B cell (primary cell): ENCODE results near the gene PELI1. TPM values are rescaled to one million over a fixed set of nuclear protein-coding genes. Genes with fewer than 3 reads are reported as not detected.

Source experiments
- ATAC-seq: fragments of 200-7000 bp; cut with Tn5 transposase; one replicate; pipeline ENCODE4 v1.10.0; 2021; ENCODE audit warnings: low read depth, mild to moderate bottlenecking, moderate number of reproducible peaks, moderate library complexity
- CTCF ChIA-PET: fragments of 350-600 bp; sonication (Branson Sonifier 250); formaldehyde crosslinking; loops from one replicate; lab custom pipeline; 2021; ENCODE audit warnings: antibody characterized with exemption, inconsistent platforms; lab: Charles Lee
- POLR2A ChIA-PET: fragments of 350-600 bp; sonication (Branson Sonifier 250); formaldehyde crosslinking; loops from one replicate; lab custom pipeline; 2021; ENCODE audit warnings: antibody characterized with exemption; lab: Charles Lee
- DNase-seq: peaks from one replicate; pipeline ENCODE4 v3.0.0; 2013
- H2AFZ ChIP-seq: 2 replicates; pipeline ENCODE4 v1.6.1; 2012; ENCODE audit warnings: mild to moderate bottlenecking, low read depth, low read length; ENCODE audit not compliant: insufficient read depth, poor library complexity, severe bottlenecking
- H3K27ac ChIP-seq, 2 donors: 1 replicate in 1 of 2; 2 replicates in 1 of 2; pipeline ENCODE4 v1.5.1; 2012 to 2013; ENCODE audit warnings: low read length in 2 of 2, mild to moderate bottlenecking in 2 of 2, moderate library complexity in 1 of 2
- H3K27me3 ChIP-seq, 4 experiments: fragments of 200-600 bp in 1 of 4; sonication (generic) in 1 of 4; replicated peaks in 1 of 4; 1 replicate in 2 of 4; 2 replicates in 2 of 4; pipeline versions ENCODE4 v1.6.1 to v1.7.0; 2013 to 2016; ENCODE audit warnings: low read length in 3 of 4, mild to moderate bottlenecking in 2 of 4, mixed read lengths in 1 of 4, moderate library complexity in 1 of 4; ENCODE audit not compliant: insufficient read depth in 4 of 4, control insufficient read depth in 3 of 4; ENCODE audit errors: control extremely low read depth in 1 of 4
- H3K36me3 ChIP-seq, 2 experiments: replicated peaks in 1 of 2; 1 replicate in 1 of 2; 2 replicates in 1 of 2; pipeline versions ENCODE4 v1.6.1 to v1.7.1; 2013; ENCODE audit warnings: low read length in 1 of 2; ENCODE audit not compliant: insufficient read depth in 2 of 2, control insufficient read depth in 1 of 2; ENCODE audit errors: control extremely low read depth in 1 of 2, extremely low read depth in 1 of 2
- H3K4me1 ChIP-seq, 2 donors: fragments of 200-600 bp in 1 of 2; sonication (generic) in 1 of 2; 1 replicate in 1 of 2; 2 replicates in 1 of 2; pipeline versions ENCODE4 v1.5.1 to v1.6.1; 2013 to 2017; ENCODE audit warnings: low read length in 2 of 2; ENCODE audit not compliant: control insufficient read depth in 2 of 2, insufficient read depth in 2 of 2
- H3K4me2 ChIP-seq: replicated peaks from 2 replicates; pipeline ENCODE3; 2012; ENCODE audit warnings: mild to moderate bottlenecking, low read depth, low read length; ENCODE audit not compliant: poor library complexity, severe bottlenecking
- H3K4me3 ChIP-seq, 5 experiments: fragments of 200-600 bp in 1 of 5; sonication (generic) in 1 of 5; 1 replicate in 3 of 5; 2 replicates in 2 of 5; pipeline versions ENCODE4 v1.5.1 to v1.7.0; 2011 to 2016; ENCODE audit warnings: low read length in 4 of 5, mild to moderate bottlenecking in 4 of 5, low read depth in 2 of 5, control low read depth in 1 of 5, moderate library complexity in 1 of 5; ENCODE audit not compliant: insufficient read depth in 1 of 5; ENCODE audit errors: control extremely low read depth in 1 of 5, extremely low read depth in 1 of 5
- H3K79me2 ChIP-seq: fragments of 200-600 bp; sonication (generic); one replicate; pipeline ENCODE4 v1.6.0; 2016; ENCODE audit warnings: low read length; ENCODE audit not compliant: control insufficient read depth, insufficient read depth
- H3K9ac ChIP-seq: fragments of 200-600 bp; sonication (generic); 2 replicates; pipeline ENCODE4 v1.6.1; 2017; ENCODE audit warnings: mild to moderate bottlenecking, low read length, moderate library complexity
- H3K9me3 ChIP-seq, 3 donors: one replicate each; pipeline versions ENCODE4 v1.6.1 to v1.7.1; 2013; ENCODE audit warnings: low read length in 2 of 3; ENCODE audit not compliant: control insufficient read depth in 2 of 3, insufficient read depth in 1 of 3; ENCODE audit errors: control extremely low read depth in 1 of 3
- H4K20me1 ChIP-seq: 2 replicates; pipeline ENCODE4 v1.6.0; 2012; ENCODE audit warnings: mild to moderate bottlenecking, low read length; ENCODE audit not compliant: insufficient read depth, control insufficient read depth, poor library complexity, severe bottlenecking
- H3K27ac Mint-ChIP-seq: one replicate; pipeline ENCODE4 v1.8.0; 2021; ENCODE audit warnings: mixed read lengths
- H3K27me3 Mint-ChIP-seq: one replicate; pipeline ENCODE4 v1.8.0; 2021; ENCODE audit warnings: mixed read lengths
- H3K4me1 Mint-ChIP-seq: one replicate; pipeline ENCODE4 v1.8.0; 2021; ENCODE audit warnings: mixed read lengths
- H3K4me3 Mint-ChIP-seq: one replicate; pipeline ENCODE4 v1.8.0; 2021; ENCODE audit warnings: mixed read lengths
- H3K9me3 Mint-ChIP-seq: one replicate; pipeline ENCODE4 v1.8.0; 2022; ENCODE audit warnings: mixed read lengths; ENCODE audit not compliant: insufficient read depth
- CTCF ChIP-seq: fragments of 200-600 bp; IDR thresholded peaks from one replicate; pipeline ENCODE4 v1.8.0; 2022; ENCODE audit warnings: antibody characterized with exemption, mild to moderate bottlenecking
- EZH2 ChIP-seq: IDR thresholded peaks from 2 replicates; pipeline ENCODE4 v1.6.1; 2012; ENCODE audit warnings: borderline replicate concordance, low read depth, mild to moderate bottlenecking, moderate library complexity, low read length; ENCODE audit not compliant: insufficient read depth, poor library complexity, severe bottlenecking
- WGBS: methylation state at CpG from one replicate; pipeline ENCODE4 v1.1.5; 2013; ENCODE audit warnings: missing lambda C conversion rate; ENCODE audit not compliant: insufficient coverage; 5-methylcytosine and 5-hydroxymethylcytosine counted together
- intact Hi-C: fragments of 100-400 bp; cut with micrococcal nuclease; formaldehyde crosslinking; loops from one replicate; pipeline ENCODE4 v1.10.0; 2022
- polyA plus RNA-seq: library from polyadenylated mRNA; depleted of rRNA; stranded (reverse); fragments of >200 nt; gene quantifications from 2 replicates; pipeline ENCODE4 v1.2.3, GENCODE V29; 2012
- total RNA-seq, 2 donors: library from RNA; stranded (reverse); fragments of 120-200 nt in 1 of 2; gene quantifications; 1 replicate in 1 of 2; 2 replicates in 1 of 2; pipeline versions ENCODE4 v1.2.3 to v1.2.4, GENCODE V29; 2013 to 2022

PELI1 gene
- total and polyA plus RNA-seq, 2 donors (not counting 1 experiment from before 2014, with no cell fraction given) = 45.3 to 115 TPM

- DNase-seq (no peak), ATAC-seq (no peak)
- H3K27ac ChIP-seq = no peak overlapping the region
- WGBS = no CpG with 5 or more reads among the region's 1 CpG
- no peak overlapping the region for H3K4me3 ChIP-seq
- H3K9me3 ChIP-seq = peaks cover 0 to 3% (median 0%) of the 10 kb centered on the region in 3 donors
- Mint-ChIP-seq H3K27me3 (no peaks in the 10 kb centered on the region), H3K27ac (no peak overlapping the region), H3K4me3 (no peak overlapping the region), H3K9me3 (no peaks in the 10 kb centered on the region), H3K4me1 (peaks cover 57% of the 10 kb centered on the region)
- H3K9ac ChIP-seq = no peak overlapping the region
- intact Hi-C loops = loop anchor here (2.0 kb wide), 1 partner anchor 13 kb away; no protein-coding TSS in a partner anchor
- no peak for TF ChIP-seq EZH2
- TF ChIP-seq CTCF = no peak
- H3K36me3 ChIP-seq = peaks cover 1 to 9% of the 10 kb centered on the region in 2 experiments
- no peak overlapping the region for H3K4me2 ChIP-seq
- H3K79me2 ChIP-seq = peaks cover 95% of the 10 kb centered on the region
- ChIA-PET POLR2A (no interaction called here), CTCF (no interaction called here)
- no peak overlapping the region for H2AFZ ChIP-seq
- H3K27me3 ChIP-seq = no peaks in the 10 kb centered on the region
- peaks cover 10 to 13% of the 10 kb centered on the region in 2 donors for H3K4me1 ChIP-seq
- peaks cover 52% of the 10 kb centered on the region for H4K20me1 ChIP-seq
Measured at GRCh38 chr2:64123740-64124139, 20.5 kb downstream of the PELI1 start.

DNA sequence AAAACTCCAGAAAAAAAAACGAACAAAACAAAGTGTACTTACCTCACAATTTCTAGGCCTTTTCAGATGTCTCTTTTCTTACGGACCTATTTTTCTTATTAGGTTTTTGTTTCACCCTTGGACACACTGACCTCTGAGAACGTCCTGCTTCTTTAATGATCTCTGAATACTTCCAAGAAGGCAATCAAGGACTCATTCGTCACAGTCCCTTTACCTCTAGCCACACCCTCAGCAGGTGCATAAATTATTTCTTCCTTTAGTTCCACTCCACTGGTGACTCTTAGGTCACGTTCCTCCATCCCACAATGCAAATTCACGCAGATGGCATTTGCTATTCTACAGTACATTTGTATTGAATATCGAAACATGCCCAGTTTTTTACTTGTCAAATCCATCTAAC, 21.9 kb downstream of the PELI1 start:
- 29% methylated on average over 4 of the region's 7 CpGs for WGBS
- Histone ChIP-seq H3K4me2 (peak overlapping the region; percentile 34), H3K9me3 (peaks cover 0 to 3% (median 0%) of the 10 kb centered on the region in 3 donors), H3K9ac (no peak overlapping the region), H3K36me3 (peaks cover 1 to 9% of the 10 kb centered on the region in 2 experiments), H4K20me1 (peaks cover 40% of the 10 kb centered on the region), H3K4me3 (no peak overlapping the region), H3K4me1 (peaks cover 10 to 13% of the 10 kb centered on the region in 2 donors), H3K27me3 (no peaks in the 10 kb centered on the region), H2AFZ (no peak overlapping the region), H3K27ac (no peak overlapping the region), H3K79me2 (peaks cover 93% of the 10 kb centered on the region)
- Mint-ChIP-seq H3K4me1 (peaks cover 51% of the 10 kb centered on the region), H3K4me3 (peak overlapping the region; percentile 21), H3K27me3 (no peaks in the 10 kb centered on the region), H3K9me3 (no peaks in the 10 kb centered on the region), H3K27ac (no peak overlapping the region)
- ChIA-PET POLR2A (no interaction called here), CTCF (interaction anchor here (0.7 kb wide), 1 partner anchor 104 kb away, joined by 5 read pairs; no protein-coding TSS in a partner anchor)
- DNase-seq (peak; percentile 64), ATAC-seq (peak; percentile 64)
- TF ChIP-seq CTCF = no peak
- no peak for TF ChIP-seq EZH2
- intact Hi-C loops = loop anchor here (2.0 kb wide), 1 partner anchor 14 kb away; no protein-coding TSS in a partner anchor
